HG03159 (cell line): ENCODE measurements around the gene DNAH14.
"Not testable (repeated sequence)": the region's sequence is repeated elsewhere in the genome, so short reads cannot be mapped to it uniquely, and the experiment has no call there.

Experiments
- ATAC-seq: cut with Tn5 transposase; IDR thresholded peaks from one replicate; pipeline ENCODE4 v1.9.1; 2021; ENCODE audit warnings: mild to moderate bottlenecking, moderate library complexity; ENCODE audit not compliant: unreplicated experiment

The DNAH14 gene

DNA sequence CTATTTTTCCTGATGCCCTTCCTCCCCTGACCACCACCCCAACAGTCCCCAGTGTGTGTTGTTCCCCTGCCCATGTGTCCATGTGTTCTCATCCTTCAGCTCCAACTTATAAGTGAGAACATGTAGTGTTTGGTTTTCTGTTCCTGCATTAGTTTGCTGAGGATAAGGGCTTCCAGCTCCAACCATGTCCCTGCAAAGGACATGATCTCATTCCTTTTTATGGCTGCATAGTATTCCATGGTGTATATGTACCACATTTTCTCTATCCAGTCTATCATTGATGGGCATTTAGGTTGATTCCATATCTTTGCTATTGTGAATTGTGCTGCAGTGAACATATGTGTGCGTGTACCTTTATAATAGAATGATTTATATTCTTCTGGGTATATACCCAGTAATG lies 303.5 kb downstream of the DNAH14 start:
- ATAC-seq, result not testable (repeated sequence)

DNA sequence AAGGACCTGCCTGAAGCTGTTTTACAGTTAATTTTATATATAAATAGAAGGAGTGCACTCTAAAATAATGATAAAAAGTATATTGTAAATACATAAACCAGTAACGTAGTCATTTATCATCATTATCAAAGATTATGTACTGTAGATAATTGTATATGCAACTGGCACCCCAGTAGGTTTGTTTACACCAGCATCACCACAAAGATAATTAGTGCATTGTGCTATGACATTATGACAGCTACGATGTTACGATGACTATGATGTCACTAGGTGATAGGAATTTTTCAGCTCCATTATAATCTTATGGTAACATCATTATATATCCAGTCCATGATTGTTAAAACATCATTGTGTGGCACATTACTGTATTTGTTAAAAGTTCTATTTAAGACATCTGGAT lies 313.1 kb downstream of the DNAH14 start:
- ATAC-seq, result no peak

DNA sequence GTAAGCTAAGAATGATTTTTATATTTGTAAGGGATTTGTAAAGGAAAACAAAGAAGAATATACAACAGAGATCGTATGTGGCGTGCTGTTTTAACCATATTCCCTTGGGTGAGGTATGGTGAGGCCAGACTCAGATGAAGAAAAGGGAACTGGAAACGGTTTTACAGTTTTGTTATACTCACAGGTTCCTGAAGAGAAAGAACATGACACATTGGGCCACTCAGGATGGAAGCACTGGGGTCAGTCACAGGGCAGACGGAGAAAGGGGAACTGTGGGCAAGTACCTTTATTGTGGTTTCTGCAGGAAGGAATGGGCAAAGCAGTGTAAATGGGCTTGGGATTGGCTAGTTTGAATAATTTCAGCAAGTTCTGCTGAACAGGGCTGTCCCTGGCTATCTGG lies 321.0 kb downstream of the DNAH14 start:
- ATAC-seq, result peak; percentile 99

DNA sequence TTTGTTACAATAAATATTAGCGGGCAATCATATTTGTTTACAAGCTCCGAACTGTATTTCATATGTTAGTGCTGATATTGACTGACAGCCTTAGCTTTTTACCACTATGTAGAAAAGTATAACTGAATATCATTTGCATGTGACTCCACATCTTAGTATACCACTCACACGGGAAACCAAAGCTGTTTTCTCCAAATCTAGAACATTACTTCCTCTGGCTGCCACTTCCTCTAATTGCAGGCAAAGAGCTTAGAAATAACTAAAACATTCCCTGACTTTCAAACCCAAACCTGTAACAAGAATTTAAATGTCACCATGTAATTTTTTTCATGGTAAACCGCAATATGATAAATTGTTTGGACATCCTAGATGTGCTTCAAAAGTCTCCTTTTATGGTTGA lies 323.7 kb downstream of the DNAH14 start:
- no peak for ATAC-seq

DNA sequence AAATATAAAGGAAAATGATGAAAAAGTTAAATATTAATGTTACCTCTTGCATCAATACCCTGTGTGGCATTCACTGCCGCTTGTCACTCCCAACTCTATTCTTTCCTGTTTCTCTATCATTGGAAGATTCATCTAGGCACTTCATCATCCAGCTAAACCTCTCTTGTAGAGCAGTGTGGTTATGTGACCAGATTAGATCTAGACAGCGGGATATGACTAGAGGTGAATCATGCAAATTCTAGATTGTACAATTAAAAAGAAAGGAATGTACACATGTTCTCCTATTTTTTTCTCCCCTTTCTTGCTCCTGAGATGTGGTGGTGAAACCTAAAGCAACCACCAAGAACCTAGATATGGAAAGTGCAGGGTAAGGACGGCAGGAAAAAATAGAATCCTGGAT lies 324.3 kb downstream of the DNAH14 start:
- no peak for ATAC-seq

DNA sequence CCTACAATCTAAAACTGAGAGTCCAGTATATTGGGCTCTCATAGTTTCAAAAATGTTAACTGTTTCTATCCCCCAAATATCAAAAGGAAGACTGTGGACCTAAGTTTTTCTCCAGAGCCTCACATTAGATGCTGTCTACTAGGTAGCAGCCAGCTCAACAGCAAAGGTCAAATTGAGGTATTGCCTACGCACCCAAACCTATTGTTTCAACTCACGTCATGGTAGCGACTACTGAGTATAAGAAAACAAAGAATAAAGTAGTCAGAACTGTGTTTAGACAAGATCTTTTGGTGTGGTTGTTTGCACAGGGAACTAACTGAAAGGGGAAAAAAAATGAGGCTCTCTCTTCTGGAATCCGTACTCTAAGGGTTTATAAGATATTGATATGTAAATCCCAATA lies 325.2 kb downstream of the DNAH14 start:
- no peak for ATAC-seq

DNA sequence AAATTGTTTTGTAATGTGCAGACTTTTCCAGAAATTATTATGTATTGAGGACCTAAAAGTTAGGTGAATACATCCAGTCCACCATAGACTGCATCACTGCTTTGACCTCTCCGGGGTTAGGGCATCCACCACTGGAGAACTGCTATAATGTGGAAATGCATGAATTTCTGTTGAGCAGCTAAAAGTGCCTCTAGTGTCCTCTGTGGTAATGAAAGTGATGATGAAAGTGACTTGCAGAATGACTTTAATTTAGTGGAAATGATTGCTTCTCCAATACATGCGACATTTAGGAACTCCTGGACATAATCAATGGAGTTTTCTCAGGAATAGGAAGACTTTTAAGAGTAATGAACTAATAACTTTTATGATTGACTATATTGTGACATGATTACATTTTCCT lies 327.6 kb downstream of the DNAH14 start:
- no peak for ATAC-seq

DNA sequence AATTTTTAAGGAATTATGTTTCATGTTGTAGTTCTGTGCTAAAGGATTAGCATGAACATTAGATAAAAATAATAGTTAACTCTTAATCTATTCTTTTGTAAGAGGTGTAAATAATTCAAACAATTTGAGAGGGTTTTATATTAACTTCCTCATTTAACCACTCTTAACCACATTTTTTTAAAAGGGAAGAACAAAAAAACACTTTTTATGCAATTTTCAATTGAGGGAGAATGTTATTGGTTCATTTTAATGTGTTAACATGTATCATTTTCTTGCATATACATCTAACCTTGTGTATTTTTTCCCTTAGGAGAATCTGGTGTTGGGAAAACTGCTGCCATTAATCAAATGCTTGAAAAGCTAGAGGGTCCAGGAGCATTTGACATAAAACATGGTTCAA lies 329.3 kb downstream of the DNAH14 start:
- ATAC-seq, result no peak

DNA sequence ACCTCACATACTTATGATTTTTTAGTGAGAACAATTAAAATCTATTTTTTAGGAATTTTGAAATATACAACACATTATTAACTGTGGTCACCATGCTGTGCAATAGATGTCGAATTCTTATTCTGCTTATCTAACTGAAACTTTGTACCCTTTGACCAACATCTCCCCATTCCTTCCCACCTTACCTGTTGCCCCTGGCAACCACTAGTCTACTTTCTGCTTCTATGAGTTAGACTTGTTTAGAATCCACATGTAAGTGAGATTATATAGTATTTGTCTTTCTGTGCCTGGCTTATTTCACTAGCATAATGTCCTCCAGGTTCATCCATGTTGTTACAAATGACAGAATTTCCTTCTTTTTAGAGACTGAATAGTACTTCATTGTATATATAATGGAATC lies 330.1 kb downstream of the DNAH14 start:
- ATAC-seq, result no peak

DNA sequence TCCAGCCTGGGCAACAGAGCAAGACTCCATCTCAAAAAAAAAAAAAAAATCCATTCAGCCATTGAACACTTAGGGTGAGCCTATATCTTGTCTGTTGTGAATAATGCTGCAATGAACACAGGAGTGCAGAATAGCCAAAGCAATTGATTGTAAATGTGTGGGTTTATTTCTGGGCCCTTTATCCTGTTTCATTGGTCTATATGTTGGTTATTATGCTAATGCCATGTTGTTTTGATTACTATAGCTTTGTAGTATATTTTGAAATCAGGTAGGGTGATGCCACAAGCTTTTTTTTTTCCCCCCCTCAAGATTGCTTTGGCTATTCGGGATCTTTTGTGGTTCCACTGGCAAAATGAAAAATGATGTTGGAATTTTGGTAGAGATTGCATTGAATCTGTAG lies 330.8 kb downstream of the DNAH14 start:
- ATAC-seq, result no peak

DNA sequence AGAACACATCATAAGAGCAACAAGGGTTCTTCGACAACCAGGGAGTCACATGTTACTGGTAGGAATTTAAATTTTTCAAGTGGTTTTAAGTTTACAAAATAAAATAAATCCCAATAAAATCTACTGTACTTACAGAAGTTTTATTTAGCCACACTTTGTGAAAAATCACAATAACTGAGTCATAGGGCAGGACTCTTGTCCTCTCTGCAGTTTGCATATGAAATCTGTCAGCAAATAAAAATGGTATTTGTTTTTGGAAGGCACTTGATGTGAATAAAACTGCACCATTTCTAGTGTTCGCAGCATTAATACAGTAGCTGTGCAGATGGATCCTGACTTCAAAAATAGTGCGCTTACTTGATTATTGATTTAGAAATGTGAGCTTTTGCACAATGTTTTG lies 348.0 kb downstream of the DNAH14 start:
- ATAC-seq, result no peak

DNA sequence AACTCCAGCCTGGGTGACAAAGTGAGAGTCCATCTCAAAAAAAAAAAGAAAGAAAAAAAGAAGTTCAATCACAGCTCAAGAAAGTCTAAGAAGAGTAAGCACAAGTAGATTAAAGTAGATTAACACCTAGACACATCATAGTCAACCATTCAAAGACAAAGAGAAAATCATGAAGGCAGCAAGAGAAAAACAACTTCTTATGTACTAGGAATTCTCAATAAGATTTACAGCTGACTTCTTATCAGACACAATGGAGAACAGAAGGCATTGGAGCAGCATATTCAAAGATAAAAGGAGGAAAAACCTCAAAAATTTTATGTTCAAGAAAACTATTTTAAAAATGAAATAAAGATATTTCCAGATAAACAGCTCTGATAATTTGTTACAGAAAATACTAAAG lies 351.1 kb downstream of the DNAH14 start:
- no peak for ATAC-seq

DNA sequence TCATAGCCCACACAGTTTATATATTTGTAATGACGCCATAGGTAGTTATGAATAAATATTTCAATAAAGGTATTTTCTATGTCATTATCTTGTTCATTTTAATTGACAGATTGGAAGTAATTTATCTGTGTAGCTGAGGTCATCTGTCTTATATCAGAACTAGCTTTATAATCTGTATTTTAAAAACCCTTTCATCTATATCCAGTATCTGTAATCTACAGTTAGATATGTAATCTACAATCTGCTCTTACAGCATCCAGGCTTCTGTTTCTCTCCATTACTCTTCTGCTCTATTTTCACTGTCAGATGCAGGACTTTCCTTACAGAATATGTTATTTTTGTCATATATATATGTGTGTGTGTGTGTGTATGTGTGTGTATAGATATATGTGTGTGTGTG lies 360.8 kb downstream of the DNAH14 start:
- no peak for ATAC-seq

DNA sequence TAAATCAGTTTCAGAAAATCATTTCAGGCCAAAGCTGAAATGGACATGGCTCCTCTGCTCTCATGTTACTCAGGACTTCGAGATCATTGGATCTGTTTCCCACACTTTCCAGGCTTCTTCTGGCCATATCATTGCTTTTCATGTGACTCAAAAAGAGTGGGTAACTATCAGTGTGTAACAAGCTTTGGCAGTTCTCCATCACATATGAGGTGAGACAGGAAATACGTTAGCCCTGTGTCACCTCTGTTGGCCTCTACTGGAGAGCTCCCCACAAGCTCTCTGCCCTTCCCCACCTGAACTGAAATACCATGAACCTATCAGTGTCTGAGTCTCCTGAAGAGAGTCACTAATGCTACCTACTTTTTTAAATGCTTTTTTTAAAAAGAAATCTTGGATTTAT lies 370.1 kb downstream of the DNAH14 start:
- no peak for ATAC-seq

DNA sequence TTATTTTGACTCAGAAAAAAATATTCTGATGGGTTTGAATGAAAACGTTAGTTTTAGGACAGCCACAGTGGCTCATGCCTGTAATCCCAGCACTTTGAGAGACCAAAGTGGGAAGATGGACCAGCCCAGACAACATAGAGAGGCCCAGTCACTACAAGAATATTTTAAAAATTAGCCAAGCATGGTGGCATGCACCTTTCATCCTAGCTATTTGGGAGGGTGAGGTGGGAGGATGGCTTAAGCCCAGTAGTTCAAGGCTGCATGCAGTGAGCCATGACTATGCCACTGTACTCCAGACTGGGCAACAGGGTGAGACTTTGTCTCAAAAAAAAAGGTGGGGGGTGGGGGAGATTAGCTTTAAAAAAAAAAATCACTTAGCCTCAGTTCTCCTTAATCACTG lies 370.9 kb downstream of the DNAH14 start:
- no peak for ATAC-seq

DNA sequence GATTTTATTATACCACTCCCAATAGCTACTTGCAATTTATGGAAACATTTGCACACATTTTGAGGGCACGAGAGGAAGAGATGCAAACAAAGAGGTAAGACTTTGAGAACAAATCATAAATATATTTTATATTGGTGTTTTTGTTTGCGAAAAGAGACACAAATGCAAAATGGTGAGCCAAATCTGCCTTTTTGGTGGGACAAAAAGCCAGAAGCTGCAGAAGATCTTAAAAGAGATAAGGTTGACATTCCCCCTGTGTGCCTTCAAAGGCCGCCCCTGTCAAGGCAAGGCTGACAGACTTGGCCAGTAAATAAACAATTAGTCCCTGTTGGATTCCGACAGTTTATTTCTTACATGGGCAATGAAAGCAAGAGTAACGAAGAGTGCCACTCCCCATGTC lies 375.5 kb downstream of the DNAH14 start:
- no peak for ATAC-seq

DNA sequence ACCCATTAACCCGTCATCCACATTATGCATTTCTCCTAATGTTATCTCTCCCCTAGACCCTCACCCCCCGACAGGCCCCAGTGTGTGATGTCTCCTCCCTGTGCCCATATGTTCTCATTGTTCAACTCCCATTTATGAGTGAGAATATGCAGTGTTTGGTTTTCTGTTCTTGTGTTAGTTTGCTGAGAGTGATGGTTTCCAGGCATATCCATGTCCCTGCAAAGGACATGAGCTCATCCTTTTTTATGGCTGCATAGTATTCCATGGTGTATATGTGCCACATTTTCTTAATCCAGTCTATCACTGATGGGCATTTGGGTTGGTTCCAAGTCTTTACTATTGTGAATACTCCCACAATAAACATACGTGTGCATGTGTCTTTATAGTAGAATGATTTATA lies 381.1 kb downstream of the DNAH14 start:
- not testable (repeated sequence) for ATAC-seq

DNA sequence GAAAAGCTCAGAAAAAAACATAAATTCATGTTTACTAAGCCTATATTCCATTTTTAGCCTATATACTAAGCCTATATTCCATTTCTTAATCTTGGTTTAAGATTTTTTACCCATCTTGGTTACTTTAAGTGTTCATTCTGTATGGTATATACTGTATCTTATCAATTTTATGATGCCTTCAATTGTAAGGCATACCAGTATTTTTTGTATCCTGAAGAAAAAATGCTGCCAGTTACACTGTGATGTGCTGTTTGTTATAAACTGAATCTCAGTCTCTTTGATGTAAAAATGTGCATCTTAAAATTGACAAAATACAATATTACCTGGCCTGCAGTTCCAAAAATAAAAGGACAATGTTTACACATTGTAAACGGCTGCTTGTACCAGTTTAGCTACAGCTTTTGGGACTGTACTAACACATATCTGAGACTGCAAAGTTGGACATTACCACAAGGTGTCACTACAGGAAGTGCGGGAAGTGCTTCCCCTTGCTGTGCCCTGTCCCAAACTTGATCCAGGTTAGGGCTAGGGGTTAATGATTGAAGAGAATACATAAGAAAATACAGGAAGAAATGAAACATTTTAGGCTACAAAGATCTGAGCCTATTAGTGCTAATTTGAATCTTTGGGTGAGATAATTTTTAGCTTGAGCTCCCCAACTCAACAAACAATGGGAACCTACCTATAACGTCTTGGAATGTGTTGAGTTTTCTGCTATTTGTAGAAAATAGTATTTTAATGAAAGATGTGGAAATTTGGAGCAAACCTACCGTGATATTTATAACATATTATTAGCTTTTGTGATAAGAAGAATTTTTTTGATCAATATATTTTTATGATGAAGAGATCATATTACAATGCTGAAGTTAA lies 389.5 kb downstream of the DNAH14 start:
- ATAC-seq, result peak; percentile 95

DNA sequence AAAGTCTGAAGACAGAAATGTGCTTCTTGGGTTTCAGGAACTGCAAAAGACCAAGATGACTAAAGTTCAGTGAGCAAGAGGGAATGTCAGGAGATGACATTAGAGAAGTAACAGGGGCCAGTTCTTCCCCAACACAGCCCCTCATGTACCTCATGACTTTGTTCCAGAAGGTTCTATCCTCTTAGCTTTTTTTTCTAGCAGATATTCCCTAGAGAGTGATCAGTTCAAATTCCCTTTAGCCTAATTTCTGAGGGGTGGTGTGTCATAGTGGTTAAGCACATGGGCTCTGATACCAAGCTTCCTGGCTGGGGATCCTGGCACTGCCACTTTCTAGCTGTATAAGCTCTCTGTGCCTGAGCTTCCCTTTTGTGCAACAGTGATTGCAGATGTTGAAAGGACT lies 390.4 kb downstream of the DNAH14 start:
- no peak for ATAC-seq

DNA sequence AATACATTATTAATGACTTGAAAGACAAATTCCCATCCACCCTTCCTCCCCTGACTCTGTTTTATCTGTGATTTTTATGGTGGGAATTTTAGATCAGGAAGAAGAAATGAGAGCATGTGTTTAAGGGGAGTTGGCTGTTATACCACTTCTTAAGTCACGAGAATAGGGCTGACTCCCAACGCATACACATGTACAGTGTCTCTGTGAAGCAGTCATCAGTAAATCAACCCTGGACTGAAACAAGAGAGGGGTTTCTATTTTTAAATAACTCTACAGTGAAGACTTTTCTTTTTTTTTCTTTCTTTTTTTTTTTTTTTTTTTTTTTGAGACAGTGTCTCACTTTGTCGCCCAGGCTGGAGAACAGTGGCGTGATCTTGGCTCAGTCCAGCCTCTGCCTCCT lies 392.3 kb downstream of the DNAH14 start:
- no peak for ATAC-seq

DNA sequence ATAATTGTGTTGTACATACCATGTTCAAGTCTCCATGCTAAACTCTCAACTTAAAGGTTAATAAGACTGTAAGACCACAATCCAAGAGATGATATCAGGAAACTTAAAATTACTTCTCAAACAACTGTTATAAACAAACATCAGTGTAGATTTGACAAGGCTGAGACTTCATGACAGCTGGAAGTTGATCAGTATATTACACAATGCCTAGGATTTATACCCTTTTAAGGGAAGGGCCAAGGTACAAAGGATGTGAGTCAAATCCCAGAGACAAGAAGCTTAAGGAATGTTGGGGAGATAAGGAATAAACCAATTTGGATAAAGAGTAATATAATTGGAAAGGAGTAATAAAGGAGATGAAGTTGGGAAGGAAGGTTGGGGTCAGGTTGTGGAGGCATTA lies 399.6 kb downstream of the DNAH14 start:
- ATAC-seq, result no peak

DNA sequence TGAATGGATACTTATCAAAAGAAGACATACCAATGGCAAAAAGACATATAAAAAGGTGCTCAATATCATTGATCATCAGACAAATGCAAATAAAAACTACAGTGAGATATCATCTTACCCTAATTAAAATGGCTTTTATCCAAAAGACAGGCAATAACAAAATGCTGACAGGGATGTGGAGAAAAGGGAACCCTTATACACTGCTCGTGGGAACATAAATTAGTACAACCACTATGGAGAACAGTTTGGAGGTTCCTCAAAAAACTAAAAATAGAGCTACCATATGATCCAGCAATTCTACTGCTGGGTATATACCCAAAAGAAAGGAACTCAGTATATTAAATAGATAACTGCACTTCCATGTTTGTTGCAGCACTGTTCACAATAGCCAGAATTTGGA lies 400.5 kb downstream of the DNAH14 start:
- not testable (repeated sequence) for ATAC-seq

DNA sequence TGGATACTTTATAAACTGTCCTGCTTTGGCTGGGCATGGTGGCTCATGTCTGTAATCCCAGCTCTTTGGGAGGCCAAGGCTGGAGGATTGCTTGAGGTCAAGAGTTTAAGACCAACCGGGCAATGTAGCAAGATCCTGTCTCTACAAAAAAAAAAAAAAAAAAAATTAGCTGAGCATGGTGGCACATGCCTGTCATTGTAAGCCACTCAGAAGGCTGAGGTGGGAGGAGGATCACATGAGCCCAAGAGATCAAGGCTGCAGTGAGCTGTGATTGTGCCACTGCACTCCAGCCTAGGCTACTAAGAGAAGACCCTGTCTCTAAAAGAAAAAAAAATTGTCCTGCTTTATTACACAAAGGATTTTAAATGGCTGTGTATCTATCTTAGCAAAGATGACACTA lies 403.2 kb downstream of the DNAH14 start:
- no peak for ATAC-seq
